ENCODE measurements around the gene LRP4. TPM values are rescaled to one million over a fixed set of nuclear protein-coding genes. Genes with fewer than 3 reads are reported as not detected.

The LRP4 gene
- total RNA-seq, 2 experiments from 2014 or later, result 0.36 to 0.45 TPM

DNA sequence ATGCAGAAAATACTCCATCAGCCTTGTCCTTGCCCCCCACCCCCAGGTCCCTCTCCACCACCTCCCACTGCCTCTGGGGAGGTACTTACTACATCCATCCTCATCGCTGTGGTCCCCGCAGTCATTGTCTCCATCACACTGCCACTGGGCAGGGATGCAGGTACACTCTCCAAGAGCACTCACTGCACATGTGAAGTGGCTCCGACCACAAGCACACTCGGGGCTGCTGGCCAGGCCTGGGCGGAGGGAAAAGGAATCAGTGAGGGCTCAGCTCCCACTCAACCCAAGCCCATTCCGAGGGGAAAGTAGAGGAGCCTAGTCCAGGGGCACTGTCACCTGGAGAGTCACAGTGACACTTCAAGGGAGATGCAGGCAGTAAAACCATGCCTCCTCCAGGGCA lies 15.7 kb downstream of the LRP4 start:
- no peak overlapping the region for H3K4me3 Mint-ChIP-seq
- POLR2A ChIA-PET, result no interaction called here
- H3K4me1 Mint-ChIP-seq (ENCODE audit: low read depth), result no peaks in the 10 kb centered on the region
- no peak overlapping the region for H3K27ac Mint-ChIP-seq
- ATAC-seq (no peak), DNase-seq (no peak)
- no peaks in the 10 kb centered on the region for H3K9me3 Mint-ChIP-seq
- CTCF ChIA-PET, result interaction anchor here (2.9 kb wide), 1 partner anchor 250 kb away, joined by 8 read pairs; no protein-coding TSS in a partner anchor
- intact Hi-C loops (cut with micrococcal nuclease), result no loop called here
- TF ChIP-seq CTCF (IDR thresholded peaks at IDR 0.05), result no peak
- no peaks in the 10 kb centered on the region for H3K27me3 Mint-ChIP-seq
- H3K36me3 Mint-ChIP-seq (ENCODE audit: low read depth), result no peaks in the 10 kb centered on the region

DNA sequence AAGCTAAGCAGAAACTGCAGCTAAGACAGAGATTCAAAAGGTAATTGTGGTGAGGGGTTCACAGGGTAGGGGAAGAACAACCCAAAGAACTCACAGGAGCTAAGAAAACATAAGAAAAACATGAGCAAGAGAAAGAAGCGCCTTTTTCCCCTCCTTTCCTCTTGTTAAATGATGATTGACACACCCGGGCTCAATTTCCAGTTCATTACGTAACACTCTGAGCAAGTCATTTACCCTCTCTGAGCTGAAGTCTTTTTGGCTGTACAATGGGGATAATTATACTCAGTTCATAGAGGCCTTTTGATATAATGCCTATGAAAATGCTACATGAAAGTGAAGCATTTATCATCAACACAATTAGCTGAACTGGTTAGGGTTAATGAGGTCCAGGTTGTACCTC lies 17.2 kb downstream of the LRP4 start:
- H3K27me3 Mint-ChIP-seq, result no peaks in the 10 kb centered on the region
- no peak for ATAC-seq
- H3K36me3 Mint-ChIP-seq (ENCODE audit: low read depth), result no peaks in the 10 kb centered on the region
- no peaks in the 10 kb centered on the region for H3K4me1 Mint-ChIP-seq (ENCODE audit: low read depth)
- H3K27ac Mint-ChIP-seq, result no peak overlapping the region
- intact Hi-C loops (cut with micrococcal nuclease), result no loop called here
- TF ChIP-seq CTCF (IDR thresholded peaks at IDR 0.05), result no peak
- no peak overlapping the region for H3K4me3 Mint-ChIP-seq
- ChIA-PET CTCF (interaction anchor here (0.8 to 1.3 kb wide), 2 partner anchors 252 to 262 kb away, joined by 4 to 7 read pairs; no protein-coding TSS in a partner anchor), POLR2A (interaction anchor here (0.6 to 0.9 kb wide), 2 partner anchors 12 to 168 kb away, joined by 3 read pairs; no protein-coding TSS in a partner anchor)
- H3K9me3 Mint-ChIP-seq, result no peaks in the 10 kb centered on the region
- DNase-seq, result no peak

GRCh38 chr11:46900091-46900746 lies 18.1 kb downstream of the LRP4 start:
- Mint-ChIP-seq H3K27me3 (no peaks in the 10 kb centered on the region), H3K27ac (no peak overlapping the region), H3K4me3 (no peak overlapping the region), H3K9me3 (no peaks in the 10 kb centered on the region), H3K4me1 (ENCODE audit: low read depth) (no peaks in the 10 kb centered on the region), H3K36me3 (ENCODE audit: low read depth) (no peaks in the 10 kb centered on the region)
- DNase-seq (no peak), ATAC-seq (no peak)
- intact Hi-C loops (cut with micrococcal nuclease), result no loop called here
- no peak for TF ChIP-seq CTCF (IDR thresholded peaks at IDR 0.05)
- CTCF ChIA-PET, result interaction anchor here (0.8 to 1.3 kb wide), 2 partner anchors 253 to 263 kb away, joined by 4 to 7 read pairs; no protein-coding TSS in a partner anchor
- POLR2A ChIA-PET, result interaction anchor here (0.9 kb wide), 1 partner anchor 13 kb away, joined by 3 read pairs; no protein-coding TSS in a partner anchor

- POLR2A ChIA-PET, result no interaction called here
- no peak for TF ChIP-seq CTCF (IDR thresholded peaks at IDR 0.05)
- no peaks in the 10 kb centered on the region for H3K4me1 Mint-ChIP-seq (ENCODE audit: low read depth)
- H3K27me3 Mint-ChIP-seq, result no peaks in the 10 kb centered on the region
- no peak overlapping the region for H3K27ac Mint-ChIP-seq
- ATAC-seq (no peak), DNase-seq (no peak)
- intact Hi-C loops (cut with micrococcal nuclease), result no loop called here
- no peaks in the 10 kb centered on the region for H3K36me3 Mint-ChIP-seq (ENCODE audit: low read depth)
- no peaks in the 10 kb centered on the region for H3K9me3 Mint-ChIP-seq
- CTCF ChIA-PET, result no interaction called here
- H3K4me3 Mint-ChIP-seq, result no peak overlapping the region
These were observed 18.8 kb downstream of the LRP4 start for GRCh38 chr11:46899501-46900025.

DNA sequence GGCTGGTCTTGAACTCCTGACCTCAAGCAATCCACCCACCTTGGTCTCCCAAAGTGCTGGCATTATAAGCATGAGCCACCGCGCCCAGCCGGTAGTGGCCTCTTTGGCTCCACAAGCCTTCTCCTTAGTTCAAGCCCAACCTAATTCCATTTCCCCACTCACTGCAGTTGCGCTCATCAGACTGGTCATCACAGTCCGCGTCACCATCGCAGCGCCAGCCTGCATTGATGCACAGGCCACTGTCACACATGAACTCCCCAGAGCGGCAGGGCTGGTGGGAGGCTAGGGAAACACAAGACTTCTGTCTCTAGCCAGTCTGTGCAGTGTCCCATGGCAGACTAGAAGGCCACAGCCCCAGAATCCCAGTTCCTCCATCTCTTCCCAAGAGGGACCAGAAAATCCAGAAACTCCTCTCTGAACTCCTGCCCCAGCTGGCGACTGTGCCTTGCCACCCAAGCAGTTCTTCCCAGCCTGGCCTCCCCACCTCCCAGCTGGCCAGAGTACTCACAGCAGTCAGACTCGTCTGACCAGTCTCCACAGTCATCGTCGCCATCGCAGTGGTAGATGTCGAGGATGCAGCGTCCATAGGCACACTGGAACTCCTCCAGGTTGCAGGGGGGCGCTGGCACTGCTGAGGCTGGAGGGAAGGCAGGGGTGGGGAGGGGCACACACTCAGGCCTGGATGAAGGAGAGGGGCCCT lies 19.8 kb downstream of the LRP4 start:
- TF ChIP-seq CTCF (IDR thresholded peaks at IDR 0.05), result no peak
- H3K4me1 Mint-ChIP-seq (ENCODE audit: low read depth), result no peaks in the 10 kb centered on the region
- H3K27me3 Mint-ChIP-seq, result no peaks in the 10 kb centered on the region
- no peaks in the 10 kb centered on the region for H3K9me3 Mint-ChIP-seq
- ATAC-seq (no peak), DNase-seq (no peak)
- ChIA-PET CTCF (no interaction called here), POLR2A (no interaction called here)
- H3K27ac Mint-ChIP-seq, result no peak overlapping the region
- intact Hi-C loops (cut with micrococcal nuclease), result no loop called here
- no peak overlapping the region for H3K4me3 Mint-ChIP-seq
- no peaks in the 10 kb centered on the region for H3K36me3 Mint-ChIP-seq (ENCODE audit: low read depth)
